A549 (cell line): ENCODE data around the gene UROD.

Experiments used
- BHLHE40 ChIP-seq: IDR thresholded peaks from 2 replicates; pipeline ENCODE4 v1.6.1; 2012; ENCODE audit warnings: low read depth, low read length, inconsistent platforms
- CBX2 ChIP-seq: fragments of 200-600 bp; sonication (generic); IDR thresholded peaks from 2 replicates; pipeline ENCODE4 v1.6.1; 2016; ENCODE audit warnings: low read depth, mild to moderate bottlenecking, borderline replicate concordance
- CTCF ChIP-seq: fragments of >200 bp; sonication (Bioruptor Twin); formaldehyde crosslinking; IDR thresholded peaks from 3 replicates; pipeline ENCODE4 v1.5.1; 2016
- EP300 ChIP-seq, 2 experiments: fragments of >200 bp; sonication (Bioruptor Twin); formaldehyde crosslinking; IDR thresholded peaks; 2 replicates in 1 of 2; 3 replicates in 1 of 2; pipeline ENCODE4 v1.6.1; 2016 to 2017
- HMGXB4 ChIP-seq: fragments of 250-450 bp; sonication (Bioruptor Pico); IDR thresholded peaks from 2 replicates; pipeline ENCODE4 v1.5.0; 2021; ENCODE audit warnings: mild to moderate bottlenecking, moderate library complexity, borderline replicate concordance
- JUNB ChIP-seq: fragments of >200 bp; sonication (Bioruptor Twin); formaldehyde crosslinking; IDR thresholded peaks from 2 replicates; pipeline ENCODE4 v1.6.1; 2016
- POLR2A ChIP-seq: IDR thresholded peaks from 2 replicates; pipeline ENCODE4 v1.6.1; 2012; ENCODE audit warnings: mild to moderate bottlenecking, low read length
- RNF2 ChIP-seq: fragments of 200-600 bp; sonication (generic); IDR thresholded peaks from 2 replicates; pipeline ENCODE4 v1.6.1; 2016; ENCODE audit warnings: low read depth, mild to moderate bottlenecking, antibody characterized with exemption, moderate library complexity, borderline replicate concordance
- TP53 ChIP-seq: fragments of 250-450 bp; sonication (Bioruptor Pico); IDR thresholded peaks from 2 replicates; pipeline ENCODE4 v1.5.0; 2021; ENCODE audit warnings: mild to moderate bottlenecking, moderate library complexity

- TF ChIP-seq CTCF (no peak), CBX2 (no peak), EP300 (IDR thresholded peaks at IDR 0.05) (no peak), BHLHE40 (no peak), POLR2A (no peak), JUNB (no peak), RNF2 (no peak), HMGXB4 (CRISPR knock-in tag) (no peak), TP53 (CRISPR knock-in tag) (no peak)
These were observed 26.8 kb downstream of the UROD start for GRCh38 chr1:45038661-45039364.
